ACC112 (cell line): Measurements from ENCODE around the gene DNM3.

Experiments
- H2AFZ ChIP-seq: fragments of 200-600 bp; sonication (generic); one replicate; pipeline ENCODE4 v1.6.0; 2017; ENCODE audit warnings: antibody characterized with exemption, low read length; ENCODE audit not compliant: unreplicated experiment
- H3K27ac ChIP-seq: fragments of 200-600 bp; sonication (generic); 2 replicates; pipeline ENCODE4 v1.5.1; 2014; ENCODE audit warnings: low read depth, mild to moderate bottlenecking, antibody characterized with exemption, low read length, moderate library complexity
- H3K27me3 ChIP-seq: fragments of 200-600 bp; sonication (generic); 2 replicates; pipeline ENCODE4 v1.6.1; 2014; ENCODE audit warnings: mild to moderate bottlenecking, antibody characterized with exemption, low read length, moderate library complexity, mixed read lengths; ENCODE audit not compliant: insufficient read depth
- H3K36me3 ChIP-seq: fragments of 200-600 bp; sonication (generic); 2 replicates; pipeline ENCODE4 v1.6.1; 2016; ENCODE audit warnings: mild to moderate bottlenecking, antibody characterized with exemption, low read length, moderate library complexity, mixed read lengths; ENCODE audit not compliant: insufficient read depth
- H3K4me1 ChIP-seq: fragments of 200-600 bp; sonication (generic); one replicate; pipeline ENCODE4 v1.6.1; 2016; ENCODE audit warnings: low read length, mixed read lengths; ENCODE audit not compliant: insufficient read depth, unreplicated experiment, control insufficient read depth
- H3K4me3 ChIP-seq: fragments of 200-600 bp; sonication (generic); 2 replicates; pipeline ENCODE4 v1.5.1; 2014; ENCODE audit warnings: mild to moderate bottlenecking, low read depth, low read length
- H3K79me2 ChIP-seq: fragments of 200-600 bp; sonication (generic); one replicate; pipeline ENCODE4 v1.6.0; 2016; ENCODE audit warnings: low read length; ENCODE audit not compliant: control insufficient read depth, unreplicated experiment, insufficient read depth

DNM3 gene

GRCh38 chr1:172220376-172220775 lies 379.1 kb downstream of the DNM3 start:
- H3K4me3 ChIP-seq, result no peak overlapping the region
- H2AFZ ChIP-seq, result no peak overlapping the region
- H3K27me3 ChIP-seq, result no peaks in the 10 kb centered on the region
- H3K79me2 ChIP-seq, result no peaks in the 10 kb centered on the region
- H3K27ac ChIP-seq, result no peak overlapping the region
- H3K36me3 ChIP-seq, result no peaks in the 10 kb centered on the region
- no peaks in the 10 kb centered on the region for H3K4me1 ChIP-seq

DNA sequence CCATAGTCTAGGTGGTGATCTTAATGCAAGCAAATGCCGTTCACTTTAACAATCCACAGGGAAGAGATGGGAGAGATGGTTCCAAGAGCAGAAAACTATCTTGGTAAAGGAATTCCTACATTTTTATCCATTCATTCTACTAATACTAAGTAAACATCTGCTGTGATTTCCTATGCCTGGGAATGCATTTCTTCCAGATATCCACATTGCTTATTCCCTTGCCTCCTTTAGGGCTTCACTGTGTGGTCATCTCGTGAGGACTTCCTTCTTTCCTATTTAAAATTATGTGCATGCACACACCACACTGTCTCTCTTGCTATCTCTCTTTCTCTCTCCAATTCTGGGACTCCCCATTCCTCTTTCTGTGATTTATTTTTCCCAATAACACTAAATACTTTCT lies 380.1 kb downstream of the DNM3 start:
- Histone ChIP-seq H3K27me3 (no peaks in the 10 kb centered on the region), H2AFZ (no peak overlapping the region), H3K79me2 (no peaks in the 10 kb centered on the region), H3K36me3 (no peaks in the 10 kb centered on the region), H3K4me1 (no peaks in the 10 kb centered on the region), H3K27ac (no peak overlapping the region), H3K4me3 (no peak overlapping the region)

DNA sequence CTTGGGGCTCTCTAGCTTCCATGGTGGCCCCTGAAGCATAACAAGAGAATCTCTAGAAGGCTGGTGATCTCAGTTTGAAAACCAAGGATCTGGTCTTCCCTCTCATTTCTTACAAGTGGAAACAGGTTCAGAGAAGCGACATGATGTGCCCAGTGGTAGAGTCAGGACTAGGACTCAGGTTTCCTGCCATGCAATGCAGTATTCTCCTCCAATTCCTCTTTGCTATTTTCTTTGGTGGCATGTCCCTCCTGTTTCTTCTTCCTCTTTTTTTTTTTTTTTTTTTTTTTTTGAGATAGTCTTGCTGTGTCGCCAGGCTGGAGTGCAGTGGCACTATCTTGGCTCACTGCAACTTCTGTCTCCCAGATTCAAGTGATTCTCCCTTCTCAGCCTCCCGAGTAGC lies 383.6 kb downstream of the DNM3 start:
- Histone ChIP-seq H3K27me3 (no peaks in the 10 kb centered on the region), H2AFZ (no peak overlapping the region), H3K4me3 (no peak overlapping the region), H3K79me2 (no peaks in the 10 kb centered on the region), H3K4me1 (no peaks in the 10 kb centered on the region), H3K27ac (no peak overlapping the region), H3K36me3 (no peaks in the 10 kb centered on the region)

GRCh38 chr1:172229942-172230341 lies 388.6 kb downstream of the DNM3 start:
- Histone ChIP-seq H3K27me3 (no peaks in the 10 kb centered on the region), H2AFZ (no peak overlapping the region), H3K36me3 (no peaks in the 10 kb centered on the region), H3K4me3 (no peak overlapping the region), H3K4me1 (no peaks in the 10 kb centered on the region), H3K79me2 (no peaks in the 10 kb centered on the region), H3K27ac (no peak overlapping the region)

GRCh38 chr1:172230526-172230925 lies 389.2 kb downstream of the DNM3 start:
- H3K4me1 ChIP-seq, result no peaks in the 10 kb centered on the region
- H3K27ac ChIP-seq, result no peak overlapping the region
- H3K79me2 ChIP-seq, result no peaks in the 10 kb centered on the region
- H3K36me3 ChIP-seq, result no peaks in the 10 kb centered on the region
- no peaks in the 10 kb centered on the region for H3K27me3 ChIP-seq
- no peak overlapping the region for H3K4me3 ChIP-seq
- H2AFZ ChIP-seq, result no peak overlapping the region

DNA sequence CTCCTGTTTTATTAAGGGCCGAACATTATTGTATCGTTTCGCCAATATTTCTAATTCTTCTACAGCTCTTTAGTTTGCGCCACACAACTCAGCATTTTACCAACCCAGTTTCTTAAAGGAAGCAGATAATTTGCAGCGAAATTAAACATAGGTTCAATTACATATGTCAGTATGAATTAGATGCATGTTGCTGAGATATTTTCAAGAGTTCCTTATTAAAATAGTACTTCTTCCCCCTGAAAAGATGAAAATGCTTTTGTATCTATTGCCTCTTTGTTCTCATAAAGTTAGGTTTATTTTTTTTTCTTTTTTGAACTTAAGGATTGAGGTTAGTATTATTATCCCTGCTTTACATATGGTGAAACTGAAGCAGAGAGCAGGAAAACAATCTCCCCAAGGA lies 395.7 kb downstream of the DNM3 start:
- Histone ChIP-seq H3K27me3 (no peaks in the 10 kb centered on the region), H3K79me2 (no peaks in the 10 kb centered on the region), H2AFZ (no peak overlapping the region), H3K27ac (no peak overlapping the region), H3K4me3 (no peak overlapping the region), H3K36me3 (no peaks in the 10 kb centered on the region), H3K4me1 (no peaks in the 10 kb centered on the region)

DNA sequence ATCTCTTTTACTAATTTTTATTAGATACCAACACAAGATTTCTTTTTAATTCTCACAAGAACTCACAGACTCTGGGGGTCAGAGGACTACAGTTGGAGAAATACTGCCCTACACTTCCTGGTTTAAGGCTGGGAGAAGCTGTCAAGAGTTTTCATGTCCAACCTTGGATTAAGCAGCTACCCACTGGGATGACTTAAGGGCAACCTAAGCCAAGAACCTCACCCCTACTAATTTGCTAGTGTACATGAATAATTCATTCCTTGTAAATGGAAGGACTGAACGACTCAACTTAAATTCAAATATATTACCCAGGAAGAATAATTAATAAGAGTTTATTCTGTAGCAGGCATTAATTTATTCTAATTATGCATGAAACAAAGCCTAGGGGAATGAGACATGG lies 396.9 kb downstream of the DNM3 start:
- Histone ChIP-seq H3K27me3 (no peaks in the 10 kb centered on the region), H3K4me3 (no peak overlapping the region), H2AFZ (no peak overlapping the region), H3K79me2 (no peaks in the 10 kb centered on the region), H3K36me3 (no peaks in the 10 kb centered on the region), H3K27ac (no peak overlapping the region), H3K4me1 (no peaks in the 10 kb centered on the region)

DNA sequence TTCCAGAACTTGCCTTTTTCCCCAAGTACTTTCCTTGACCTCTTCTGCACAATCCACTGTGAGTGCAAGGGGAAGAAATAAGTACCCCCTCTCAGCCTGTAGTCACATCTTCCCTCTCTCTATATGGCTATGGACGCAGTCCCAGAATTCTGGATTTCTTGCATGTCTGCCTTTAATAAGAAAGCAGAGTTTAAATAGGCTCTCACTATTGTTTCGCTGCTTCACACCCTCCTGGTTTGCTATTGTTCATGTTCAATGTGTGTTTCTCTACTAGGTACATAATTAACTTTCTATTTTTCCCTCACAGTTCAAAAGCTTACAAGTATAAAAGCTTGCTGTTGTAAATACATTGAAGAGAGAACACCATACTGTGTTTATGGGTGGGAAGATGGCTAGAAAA lies 397.7 kb downstream of the DNM3 start:
- Histone ChIP-seq H3K4me1 (no peaks in the 10 kb centered on the region), H2AFZ (no peak overlapping the region), H3K27ac (no peak overlapping the region), H3K27me3 (no peaks in the 10 kb centered on the region), H3K36me3 (no peaks in the 10 kb centered on the region), H3K79me2 (no peaks in the 10 kb centered on the region), H3K4me3 (no peak overlapping the region)

GRCh38 chr1:172239901-172240300 lies 398.6 kb downstream of the DNM3 start:
- Histone ChIP-seq H3K79me2 (no peaks in the 10 kb centered on the region), H3K4me3 (no peak overlapping the region), H3K27ac (no peak overlapping the region), H2AFZ (no peak overlapping the region), H3K36me3 (no peaks in the 10 kb centered on the region), H3K4me1 (no peaks in the 10 kb centered on the region), H3K27me3 (no peaks in the 10 kb centered on the region)

- Histone ChIP-seq H3K79me2 (no peaks in the 10 kb centered on the region), H3K27ac (no peak overlapping the region), H2AFZ (no peak overlapping the region), H3K36me3 (no peaks in the 10 kb centered on the region), H3K4me1 (no peaks in the 10 kb centered on the region), H3K4me3 (no peak overlapping the region), H3K27me3 (no peaks in the 10 kb centered on the region)
These were observed 400.2 kb downstream of the DNM3 start for GRCh38 chr1:172241540-172241939.

DNA sequence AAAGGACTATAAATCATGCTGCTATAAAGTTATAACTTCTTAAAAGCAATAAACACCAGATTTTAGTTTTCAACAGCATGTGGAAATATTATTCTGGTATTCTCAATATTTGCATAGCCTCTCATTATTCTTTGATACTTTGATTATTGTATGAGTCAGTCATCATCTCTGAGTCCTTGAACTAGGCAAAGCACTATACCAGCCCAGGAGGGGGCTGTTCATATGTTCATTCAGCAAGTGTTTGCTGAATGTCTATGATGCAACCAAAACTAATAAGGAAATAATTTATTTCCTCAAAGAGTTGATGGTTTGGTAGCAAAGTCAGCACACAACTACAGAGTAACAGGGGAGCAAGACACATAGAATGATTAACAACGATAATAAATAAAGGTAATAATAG lies 403.6 kb downstream of the DNM3 start:
- H3K4me1 ChIP-seq, result no peaks in the 10 kb centered on the region
- H3K4me3 ChIP-seq, result no peak overlapping the region
- no peaks in the 10 kb centered on the region for H3K79me2 ChIP-seq
- no peak overlapping the region for H3K27ac ChIP-seq
- no peaks in the 10 kb centered on the region for H3K27me3 ChIP-seq
- no peak overlapping the region for H2AFZ ChIP-seq
- H3K36me3 ChIP-seq, result no peaks in the 10 kb centered on the region

- Histone ChIP-seq H3K79me2 (no peaks in the 10 kb centered on the region), H3K27ac (no peak overlapping the region), H3K4me3 (no peak overlapping the region), H3K4me1 (no peaks in the 10 kb centered on the region), H2AFZ (no peak overlapping the region), H3K27me3 (no peaks in the 10 kb centered on the region), H3K36me3 (no peaks in the 10 kb centered on the region)
These were observed 404.5 kb downstream of the DNM3 start for GRCh38 chr1:172245788-172246187.
